ENCODE results near the gene MYRFL. TPM values are rescaled to one million over a fixed set of nuclear protein-coding genes. Genes with fewer than 3 reads are reported as not detected.

The MYRFL gene
- total RNA-seq, 1 experiment from 2014 or later, result 1.3 TPM

GRCh38 chr12:70007687-70008086, 182.7 kb downstream of the MYRFL start:
- ChIA-PET CTCF (no interaction called here), POLR2A (no interaction called here)
- DNase-seq (ENCODE audit: low spot score) (no peak), ATAC-seq (no peak)
- Mint-ChIP-seq H3K4me1 (peaks cover 26% of the 10 kb centered on the region), H3K27ac (no peak overlapping the region), H3K27me3 (ENCODE audit: low read depth) (peaks cover 10% of the 10 kb centered on the region; the same call in 1 of the 2 replicates), H3K4me3 (no peak overlapping the region), H3K36me3 (peaks cover 33% of the 10 kb centered on the region), H3K9me3 (peaks cover 37% of the 10 kb centered on the region)
- TF ChIP-seq ATF3 (CRISPR knock-in tag; conservative IDR thresholded peaks at IDR 0.05) (no peak), ATF1 (CRISPR knock-in tag; IDR thresholded peaks at IDR 0.05) (no peak), MYBL2 (CRISPR knock-in tag; IDR thresholded peaks at IDR 0.05) (no peak), TCF7 (CRISPR knock-in tag; IDR thresholded peaks at IDR 0.05; ENCODE audit: low read depth) (no peak), NFYB (CRISPR knock-in tag; conservative IDR thresholded peaks at IDR 0.05; ENCODE audit: low read depth) (no peak), MXD4 (CRISPR knock-in tag; IDR thresholded peaks at IDR 0.05; ENCODE audit: borderline replicate concordance) (no peak), ARID4B (CRISPR knock-in tag; IDR thresholded peaks at IDR 0.05; ENCODE audit: borderline replicate concordance) (no peak), PREB (CRISPR knock-in tag; IDR thresholded peaks at IDR 0.05; ENCODE audit: borderline replicate concordance) (no peak), ZNF232 (CRISPR knock-in tag; IDR thresholded peaks at IDR 0.05) (no peak), FOXP4 (CRISPR knock-in tag; IDR thresholded peaks at IDR 0.05) (no peak), ZBTB21 (CRISPR knock-in tag; IDR thresholded peaks at IDR 0.05; ENCODE audit: borderline replicate concordance) (no peak), RORB (CRISPR knock-in tag; IDR thresholded peaks at IDR 0.05) (no peak), FOXK1 (CRISPR knock-in tag; IDR thresholded peaks at IDR 0.05) (no peak), SMAD3 (CRISPR knock-in tag; IDR thresholded peaks at IDR 0.05; ENCODE audit: borderline replicate concordance) (no peak), NR3C1 (CRISPR knock-in tag; conservative IDR thresholded peaks at IDR 0.05; ENCODE audit: low read depth) (no peak), TP53 (CRISPR knock-in tag; IDR thresholded peaks at IDR 0.05) (no peak), SOX15 (CRISPR knock-in tag; IDR thresholded peaks at IDR 0.05) (no peak), CTCF (IDR thresholded peaks at IDR 0.05) (no peak), ZNF281 (CRISPR knock-in tag; IDR thresholded peaks at IDR 0.05) (no peak), ZNF416 (CRISPR knock-in tag; IDR thresholded peaks at IDR 0.05) (no peak)

All from WTC11 (cell line).